AG10803 (cell line): Measurements from ENCODE around the gene PSMC6.

Source experiments
- DNase-seq: peaks from one replicate; pipeline ENCODE4 v3.0.0; 2010; ENCODE audit warnings: low read depth
- H3K4me3 ChIP-seq: 2 replicates; pipeline ENCODE4 v1.5.1; 2011; ENCODE audit warnings: mild to moderate bottlenecking, low read length, control low read depth
- CTCF ChIP-seq: conservative IDR thresholded peaks from 2 replicates; pipeline ENCODE4 v1.5.1; 2011; ENCODE audit warnings: mild to moderate bottlenecking, low read length, control low read depth, inconsistent platforms

PSMC6 gene

GRCh38 chr14:52730709-52731111 is 23.7 kb downstream of the PSMC6 start:
- peak; percentile 11 for DNase-seq
- TF ChIP-seq CTCF = no peak
- peak overlapping the region; percentile 91 for H3K4me3 ChIP-seq

DNA sequence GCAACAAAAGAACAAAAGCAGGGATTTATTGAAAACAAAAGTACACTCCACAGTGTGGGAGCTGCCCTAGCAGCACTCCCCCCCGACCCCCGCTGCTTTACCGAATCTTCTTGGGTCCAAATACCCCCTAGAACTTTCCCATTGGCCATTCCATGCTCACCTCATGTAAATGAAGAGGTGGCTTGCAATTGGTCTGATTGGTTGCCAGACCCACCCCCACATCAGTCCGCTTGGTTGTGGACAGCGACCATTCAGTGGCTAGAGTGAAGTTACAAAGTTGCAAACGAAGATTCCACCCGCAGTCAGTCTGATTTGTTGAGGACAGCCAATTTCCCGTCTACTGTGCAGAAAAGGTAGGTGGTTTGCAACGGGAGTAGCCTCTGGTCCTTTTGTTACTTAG is 26.8 kb downstream of the PSMC6 start:
- no peak for DNase-seq
- no peak overlapping the region for H3K4me3 ChIP-seq
- TF ChIP-seq CTCF = no peak

DNA sequence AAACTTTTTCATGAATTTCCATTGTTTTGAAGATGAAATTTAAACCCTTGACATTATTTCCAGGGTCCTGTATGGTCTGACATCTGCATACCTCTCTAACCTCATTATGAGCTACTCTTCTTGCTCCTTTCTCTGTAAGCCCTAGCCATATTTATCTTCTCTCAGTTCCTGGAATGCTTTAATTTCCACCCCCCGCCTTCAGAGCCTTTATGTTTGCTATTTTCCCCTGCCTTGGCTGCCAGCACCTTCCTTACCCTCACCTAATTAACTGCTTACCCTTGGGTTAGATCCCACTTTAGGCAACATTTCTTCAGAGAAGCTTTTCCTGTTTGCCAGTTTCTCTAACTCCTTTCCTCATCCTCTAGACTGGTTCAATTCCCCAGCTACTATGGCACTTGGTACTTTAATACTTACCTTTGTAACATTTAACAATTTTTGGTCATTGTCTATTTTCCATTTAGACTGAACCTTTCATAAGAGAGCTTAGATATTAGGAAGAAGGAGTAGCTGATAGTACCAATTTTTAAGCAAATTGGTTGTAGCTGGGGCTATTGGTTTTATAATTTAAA is 29.0 kb downstream of the PSMC6 start:
- no peak for TF ChIP-seq CTCF
- H3K4me3 ChIP-seq = no peak overlapping the region
- DNase-seq = no peak

DNA sequence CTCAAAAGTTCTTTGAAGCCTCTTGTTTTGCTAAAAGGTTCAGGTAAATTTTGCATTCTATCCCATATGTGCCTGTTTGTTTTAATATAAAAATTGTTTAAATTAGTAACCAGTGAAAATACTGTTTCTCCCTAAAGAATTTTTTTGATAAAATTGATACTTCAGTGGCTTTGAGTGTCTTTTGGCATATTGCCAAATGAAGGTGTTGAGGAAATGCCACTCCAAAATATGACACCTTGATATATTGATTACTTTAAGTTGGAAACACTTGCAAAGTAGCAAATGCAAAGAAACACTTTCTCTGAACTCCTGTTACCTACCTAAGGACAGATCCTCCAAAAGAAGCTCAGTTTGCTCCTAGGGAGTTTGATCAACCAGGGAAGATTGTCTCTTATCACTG is 31.4 kb downstream of the PSMC6 start:
- no peak overlapping the region for H3K4me3 ChIP-seq
- TF ChIP-seq CTCF = no peak
- no peak for DNase-seq

GRCh38 chr14:52740751-52741150 is 33.8 kb downstream of the PSMC6 start:
- no peak overlapping the region for H3K4me3 ChIP-seq
- no peak for TF ChIP-seq CTCF
- no peak for DNase-seq

- H3K4me3 ChIP-seq = no peak overlapping the region
- TF ChIP-seq CTCF = no peak
- no peak for DNase-seq
Measured at GRCh38 chr14:52741865-52742264, 34.9 kb downstream of the PSMC6 start.

DNA sequence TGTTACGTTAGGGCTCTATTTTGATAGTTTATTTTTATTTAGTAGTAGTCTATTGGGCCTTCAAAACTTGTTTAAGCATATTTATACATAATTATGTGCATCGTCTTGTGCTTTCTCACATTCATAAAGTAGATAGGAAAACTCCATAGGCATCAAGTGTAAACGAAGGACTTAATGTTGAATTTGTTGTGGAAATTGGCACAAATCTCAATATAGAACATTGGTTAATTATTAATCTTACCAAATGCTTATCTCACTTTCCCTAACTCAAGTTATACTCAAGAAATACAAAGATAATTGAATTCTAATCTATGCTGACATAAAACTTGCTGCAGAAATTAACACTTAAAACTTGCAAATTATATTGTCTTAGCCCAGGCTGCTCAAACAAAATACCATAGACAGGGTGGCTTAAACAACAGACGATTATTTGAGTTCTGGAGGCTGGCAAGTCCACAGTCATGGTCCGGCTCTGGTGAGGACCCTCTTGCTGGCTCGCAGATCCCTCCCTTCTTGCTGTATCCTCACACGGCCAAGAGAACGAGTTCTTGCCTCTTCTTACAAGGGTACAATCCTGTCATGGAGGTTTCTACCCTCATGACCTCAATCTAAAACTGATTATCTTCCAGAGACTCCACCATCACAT is 41.8 kb downstream of the PSMC6 start:
- H3K4me3 ChIP-seq = no peak overlapping the region
- TF ChIP-seq CTCF = no peak
- no peak for DNase-seq
